GM19455 (cell line): Measurements from ENCODE around the gene TLE5.

Source experiments
- ATAC-seq: cut with Tn5 transposase; IDR thresholded peaks from one replicate; pipeline ENCODE4 v1.9.1; 2021; ENCODE audit not compliant: unreplicated experiment

Gene TLE5

GRCh38 chr19:3062165-3063105 is at the start of gene TLE5:
Gene TLE5, minus strand, starts transcription at chr19:3062495. Its CDS starts 295 bp downstream, at chr19:3062200.
- ATAC-seq = no peak

GRCh38 chr19:3111586-3112247 is 49.4 kb upstream of the TLE5 start:
- no peak for ATAC-seq

GRCh38 chr19:3110126-3110825 is 48.0 kb upstream of the TLE5 start:
- no peak for ATAC-seq

- ATAC-seq = no peak
Measured at GRCh38 chr19:3109491-3109890, 47.2 kb upstream of the TLE5 start.

- no peak for ATAC-seq
Measured at GRCh38 chr19:3108775-3109174, 46.5 kb upstream of the TLE5 start.

GRCh38 chr19:3107658-3108057 is 45.4 kb upstream of the TLE5 start:
- no peak for ATAC-seq

- no peak for ATAC-seq
Measured at GRCh38 chr19:3106509-3107141, 44.3 kb upstream of the TLE5 start.

GRCh38 chr19:3105641-3106508 is 43.6 kb upstream of the TLE5 start:
- ATAC-seq = no peak

- ATAC-seq = no peak
Measured at GRCh38 chr19:3104708-3104983, 42.4 kb upstream of the TLE5 start.

GRCh38 chr19:3102239-3103140 is 40.2 kb upstream of the TLE5 start:
- no peak for ATAC-seq

GRCh38 chr19:3100747-3101730 is 38.7 kb upstream of the TLE5 start:
- ATAC-seq = no peak

GRCh38 chr19:3100331-3100730 is 38.0 kb upstream of the TLE5 start:
- no peak for ATAC-seq

GRCh38 chr19:3099347-3100145 is 37.3 kb upstream of the TLE5 start:
- ATAC-seq = no peak

GRCh38 chr19:3098515-3099346 is 36.4 kb upstream of the TLE5 start:
- no peak for ATAC-seq

GRCh38 chr19:3098141-3098514 is 35.8 kb upstream of the TLE5 start:
- no peak for ATAC-seq

- no peak for ATAC-seq
Measured at GRCh38 chr19:3097442-3097871, 35.2 kb upstream of the TLE5 start.
